BLaER1 treated with 17β-estradiol and CSF1 and Interleukin-3, amounts not matched to agents 10 nM and 100 nM (cell line): Measurements from ENCODE around the gene STAT6.
"Not testable (repeated sequence)": the region's sequence is repeated elsewhere in the genome, so short reads cannot be mapped to it uniquely, and the experiment has no call there.

Experiments used
- H3K27ac ChIP-seq, 11 experiments: shearing (Covaris generic); formaldehyde crosslinking; 2 replicates each; pipeline ENCODE4 v1.8.1; 2022
- H3K27me3 ChIP-seq, 11 experiments: shearing (Covaris generic); formaldehyde crosslinking; 2 replicates each; pipeline ENCODE4 v1.8.1; 2022
- H3K36me3 ChIP-seq, 11 experiments: shearing (Covaris generic); formaldehyde crosslinking; 2 replicates each; pipeline ENCODE4 v1.8.1; 2022
- H3K4me1 ChIP-seq, 10 experiments: shearing (Covaris generic); formaldehyde crosslinking; 2 replicates each; pipeline ENCODE4 v1.8.1; 2022
- H3K4me2 ChIP-seq, 11 experiments: shearing (Covaris generic); formaldehyde crosslinking; 2 replicates each; pipeline ENCODE4 v1.8.1; 2022
- H3K4me3 ChIP-seq, 10 experiments: shearing (Covaris generic); formaldehyde crosslinking; 2 replicates each; pipeline ENCODE4 v1.8.1; 2022
- H3K9ac ChIP-seq, 11 experiments: shearing (Covaris generic); formaldehyde crosslinking; 2 replicates each; pipeline ENCODE4 v1.8.1; 2022
- H3K9me3 ChIP-seq, 11 experiments: shearing (Covaris generic); formaldehyde crosslinking; replicated peaks in 1 of 11; 2 replicates each; pipeline ENCODE4 v1.8.1; 2022
- H4K20me1 ChIP-seq, 11 experiments: shearing (Covaris generic); formaldehyde crosslinking; 2 replicates each; pipeline ENCODE4 v1.8.1; 2022
- Cebpa-rat ChIP-seq, 11 experiments: shearing (Covaris generic); IDR thresholded peaks; 2 replicates each; pipeline ENCODE4 v1.8.1; 2022

STAT6 gene

DNA sequence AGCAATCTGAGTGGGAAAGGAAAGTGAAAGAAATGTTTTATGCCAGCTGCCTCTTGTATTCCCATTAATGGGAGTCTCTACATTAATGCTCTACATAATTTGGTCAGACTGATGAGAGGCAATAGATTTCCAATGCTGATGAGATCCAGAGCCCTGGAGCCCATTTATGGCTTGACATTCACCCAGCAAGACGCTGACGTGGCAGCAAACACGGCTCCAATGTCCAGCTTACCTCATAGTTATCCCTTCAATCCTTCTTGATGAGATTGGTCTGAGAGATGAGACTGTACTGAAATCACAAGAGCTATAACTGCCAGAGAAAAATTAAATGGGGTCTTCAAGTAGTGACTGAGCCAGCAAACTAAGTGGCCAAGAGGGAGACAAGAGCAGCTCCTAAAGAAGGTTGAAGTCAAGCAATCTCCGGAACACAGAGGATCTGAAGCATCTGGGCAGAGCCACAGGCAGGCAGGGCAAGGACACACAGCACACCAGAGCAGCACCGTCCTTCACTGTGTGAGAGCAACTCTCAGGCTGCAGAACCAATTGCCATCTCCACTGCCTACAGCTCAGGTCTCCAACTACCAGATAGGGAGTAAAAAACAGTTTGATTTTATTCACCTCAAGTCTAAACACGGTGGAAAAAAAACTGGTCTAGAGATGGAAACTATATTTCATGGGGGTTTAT is 54.0 kb downstream of the STAT6 start:
- H3K4me2 ChIP-seq = peak overlapping the region in 4 of 11 experiments; percentile 8 to 81 (median 70); a peak in 5 of 22 replicates
- peaks cover 0 to 10% (median 7%) of the 10 kb centered on the region in 11 experiments; a peak in 7 of 22 replicates for H3K9me3 ChIP-seq
- H3K4me3 ChIP-seq = no peak overlapping the region
- H3K27me3 ChIP-seq = no peaks in the 10 kb centered on the region
- TF ChIP-seq Cebpa-rat (IDR thresholded peaks at IDR 0.05) = no peak
- H4K20me1 ChIP-seq = no peaks in the 10 kb centered on the region
- peaks cover 0 to 32% (median 10%) of the 10 kb centered on the region in 10 experiments; a peak in 12 of 20 replicates for H3K4me1 ChIP-seq
- H3K36me3 ChIP-seq = peaks cover 36 to 83% (median 68%) of the 10 kb centered on the region in 11 experiments
- H3K27ac ChIP-seq = peak overlapping the region in 3 of 11 experiments; percentile 5 to 66 (median 59); a peak in 5 of 22 replicates
- no peak overlapping the region for H3K9ac ChIP-seq

DNA sequence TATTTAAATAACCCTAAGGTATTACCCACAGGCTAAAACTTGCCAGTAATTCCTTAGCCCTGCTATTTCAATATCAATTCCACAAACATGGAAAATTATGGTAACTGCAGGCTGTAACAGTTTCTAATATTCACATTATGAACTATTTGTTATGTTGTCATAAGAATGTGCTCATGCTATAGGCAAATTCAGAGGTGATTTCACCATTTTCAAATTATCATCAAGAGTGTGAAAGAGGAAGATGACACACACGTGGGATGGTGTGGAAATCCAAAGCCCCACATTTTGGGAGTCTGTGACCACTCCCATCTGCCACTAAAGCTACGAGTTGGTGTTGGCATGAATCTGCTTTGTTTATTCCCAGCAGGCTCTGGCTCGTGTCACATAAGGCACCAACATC is 55.3 kb downstream of the STAT6 start:
- TF ChIP-seq Cebpa-rat (IDR thresholded peaks at IDR 0.05) = 0 out of 22 replicates have a peak, but pooled peaks of 1 of the 11 experiments have one; percentile 21
- Histone ChIP-seq H3K9ac (peak overlapping the region in 1 of 11 experiments; percentile 34; a peak in 1 of 22 replicates), H4K20me1 (no peaks in the 10 kb centered on the region), H3K27me3 (no peaks in the 10 kb centered on the region), H3K4me1 (peaks cover 0 to 32% (median 10%) of the 10 kb centered on the region in 10 experiments; a peak in 12 of 20 replicates), H3K9me3 (peaks cover 0 to 10% (median 7%) of the 10 kb centered on the region in 11 experiments; a peak in 7 of 22 replicates), H3K36me3 (peaks cover 36 to 71% (median 56%) of the 10 kb centered on the region in 11 experiments), H3K27ac (peak overlapping the region in 5 of 11 experiments; percentile 37 to 66 (median 58); a peak in 9 of 22 replicates), H3K4me2 (peak overlapping the region in 5 of 11 experiments; percentile 28 to 81 (median 69); a peak in 10 of 22 replicates), H3K4me3 (no peak overlapping the region)

DNA sequence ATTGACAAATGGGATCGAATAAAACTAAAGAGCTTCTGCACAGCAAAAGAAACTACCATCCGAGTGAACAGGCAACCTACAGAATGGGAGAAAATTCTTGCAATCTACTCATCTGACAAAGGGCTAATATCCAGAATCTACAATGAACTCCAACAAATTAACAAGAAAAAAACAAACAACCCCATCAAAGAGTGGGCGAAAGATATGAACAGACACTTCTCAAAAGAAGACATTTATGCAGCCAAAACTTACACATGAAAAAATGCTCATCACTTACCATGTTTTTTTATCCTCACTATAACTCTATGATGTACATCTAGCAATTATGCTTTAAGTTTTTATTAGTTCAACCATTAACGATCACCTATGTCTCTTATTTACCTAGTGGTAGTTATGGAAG is 57.3 kb downstream of the STAT6 start:
- not testable (repeated sequence) for H3K4me3 ChIP-seq, H3K27me3 ChIP-seq, H3K9ac ChIP-seq, H3K27ac ChIP-seq, H3K4me2 ChIP-seq, H4K20me1 ChIP-seq
- Histone ChIP-seq H3K36me3 (peaks cover 17 to 52% (median 37%) of the 10 kb centered on the region in 11 experiments), H3K9me3 (peaks cover 0 to 10% (median 7%) of the 10 kb centered on the region in 11 experiments; a peak in 7 of 22 replicates), H3K4me1 (peaks cover 0 to 51% (median 18%) of the 10 kb centered on the region in 10 experiments; a peak in 13 of 20 replicates)

GRCh38 chr12:57053146-57053545 is 58.0 kb downstream of the STAT6 start:
- not testable (repeated sequence) for H3K27ac ChIP-seq, H3K9ac ChIP-seq, H3K4me2 ChIP-seq, H3K4me3 ChIP-seq, H3K27me3 ChIP-seq, H4K20me1 ChIP-seq
- peaks cover 9 to 45% (median 29%) of the 10 kb centered on the region in 11 experiments; a peak in 21 of 22 replicates for H3K36me3 ChIP-seq
- peaks cover 0 to 10% (median 7%) of the 10 kb centered on the region in 11 experiments; a peak in 7 of 22 replicates for H3K9me3 ChIP-seq
- H3K4me1 ChIP-seq = peaks cover 0 to 58% (median 26%) of the 10 kb centered on the region in 10 experiments; a peak in 14 of 20 replicates

- Histone ChIP-seq H3K4me2 (no peak overlapping the region), H3K4me3 (no peak overlapping the region), H3K27me3 (no peaks in the 10 kb centered on the region), H3K9ac (no peak overlapping the region), H3K4me1 (peaks cover 9 to 63% (median 42%) of the 10 kb centered on the region in 10 experiments; a peak in 18 of 20 replicates), H4K20me1 (no peaks in the 10 kb centered on the region; a peak in 1 of 22 replicates), H3K27ac (no peak overlapping the region), H3K36me3 (peaks cover 0 to 23% (median 8%) of the 10 kb centered on the region in 11 experiments; a peak in 14 of 22 replicates), H3K9me3 (peaks cover 0 to 10% (median 7%) of the 10 kb centered on the region in 11 experiments; a peak in 7 of 22 replicates)
- no peak for TF ChIP-seq Cebpa-rat (IDR thresholded peaks at IDR 0.05)
These were observed 60.2 kb downstream of the STAT6 start for GRCh38 chr12:57051011-57051410.

DNA sequence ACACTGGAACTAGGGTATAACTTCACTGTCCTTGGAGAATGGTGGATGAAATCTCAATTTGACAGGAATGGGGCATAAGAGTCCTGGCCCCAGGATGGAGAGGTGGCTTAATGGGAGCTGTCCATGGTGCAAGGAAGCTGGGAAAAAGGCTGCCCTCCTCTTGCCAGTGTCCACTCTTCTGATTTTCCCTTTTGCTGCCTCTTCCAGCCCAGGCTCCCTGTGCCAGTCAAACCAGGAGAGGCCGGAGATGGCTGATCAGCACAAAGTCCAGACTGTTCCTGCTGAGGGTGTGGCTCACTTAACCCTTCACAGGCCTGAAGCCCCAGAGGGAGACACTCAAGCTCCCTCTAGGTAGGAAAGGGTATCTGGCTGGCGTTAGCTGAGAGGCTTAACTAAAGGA is 61.3 kb downstream of the STAT6 start, which contains the start of gene MYO1A:
Gene MYO1A, minus strand, starts transcription at position 240 of the 400 bp plus-strand sequence. CDS start 1,806 bp downstream, outside the sequence.
- H3K4me1 ChIP-seq = peaks cover 9 to 60% (median 40%) of the 10 kb centered on the region in 10 experiments; a peak in 18 of 20 replicates
- H3K4me2 ChIP-seq = peak within 1 kb of the TSS in 7 of 11 experiments; percentile 14 to 95 (median 93); a peak in 12 of 22 replicates
- H3K9ac ChIP-seq = no peak within 1 kb of the TSS

GRCh38 chr12:57049119-57049446 is 62.1 kb downstream of the STAT6 start:
- no peaks in the 10 kb centered on the region; a peak in 1 of 22 replicates for H4K20me1 ChIP-seq
- peak overlapping the region in 7 of 11 experiments; percentile 14 to 95 (median 93); a peak in 12 of 22 replicates for H3K4me2 ChIP-seq
- no peak for TF ChIP-seq Cebpa-rat (IDR thresholded peaks at IDR 0.05)
- H3K4me3 ChIP-seq = no peak overlapping the region
- H3K27ac ChIP-seq = peak overlapping the region in 3 of 11 experiments; percentile 70 to 81 (median 80); a peak in 5 of 22 replicates
- peaks cover 0 to 4% (median under 1%) of the 10 kb centered on the region in 11 experiments; a peak in 5 of 22 replicates for H3K36me3 ChIP-seq
- H3K4me1 ChIP-seq = peaks cover 9 to 57% (median 40%) of the 10 kb centered on the region in 10 experiments; a peak in 18 of 20 replicates
- H3K9me3 ChIP-seq = peaks cover 0 to 4% (median 2%) of the 10 kb centered on the region in 11 experiments; a peak in 4 of 22 replicates
- H3K27me3 ChIP-seq = no peaks in the 10 kb centered on the region
- no peak overlapping the region for H3K9ac ChIP-seq

More for the DNA sequence above, 61.3 kb downstream of the STAT6 start, which contains the start of gene MYO1A:
- Histone ChIP-seq H3K27ac (peak within 1 kb of the TSS in 3 of 11 experiments; percentile 70 to 81 (median 80); a peak in 5 of 22 replicates), H3K36me3 (peaks cover 0 to 12% (median 7%) of the 10 kb centered on the region in 11 experiments; a peak in 12 of 22 replicates), H3K27me3 (no peaks in the 10 kb centered on the region), H3K9me3 (peaks cover 0 to 10% (median 7%) of the 10 kb centered on the region in 11 experiments; a peak in 7 of 22 replicates), H4K20me1 (no peaks in the 10 kb centered on the region; a peak in 1 of 22 replicates), H3K4me3 (no peak within 1 kb of the TSS)
- no peak for TF ChIP-seq Cebpa-rat (IDR thresholded peaks at IDR 0.05)

- Histone ChIP-seq H3K36me3 (no peaks in the 10 kb centered on the region), H3K9me3 (no peaks in the 10 kb centered on the region), H3K9ac (peak overlapping the region in 2 of 11 experiments; percentile 38 to 58; a peak in 2 of 22 replicates), H4K20me1 (no peaks in the 10 kb centered on the region; a peak in 1 of 22 replicates), H3K27ac (peak overlapping the region in 8 of 11 experiments; percentile 28 to 81 (median 62); a peak in 14 of 22 replicates), H3K4me1 (peaks cover 9 to 57% (median 40%) of the 10 kb centered on the region in 10 experiments; a peak in 18 of 20 replicates), H3K27me3 (no peaks in the 10 kb centered on the region), H3K4me3 (no peak overlapping the region), H3K4me2 (peak overlapping the region in 8 of 11 experiments; percentile 57 to 95 (median 92); a peak in 15 of 22 replicates)
- TF ChIP-seq Cebpa-rat (IDR thresholded peaks at IDR 0.05) = no peak
These were observed 62.6 kb downstream of the STAT6 start for GRCh38 chr12:57048423-57049118.
